ENCODE results near the gene UBE3B.

Gene UBE3B

GRCh38 chr12:109458086-109458485 is 19.3 kb upstream of the UBE3B start:
- no peak for DNase-seq (ENCODE audit: low read depth in 1 of 2, low spot score in 1 of 2)
- no peak for TF ChIP-seq JUND (IDR thresholded peaks at IDR 0.05; ENCODE audit: low read depth)
- in situ Hi-C loops (cut with HindIII; ENCODE audit: low pct_unique_long_range_greater_than_20kb, low sequenced_read_pairs) = no loop called here

- no peak for DNase-seq (ENCODE audit: low read depth in 1 of 2, low spot score in 1 of 2)
- TF ChIP-seq JUND (IDR thresholded peaks at IDR 0.05; ENCODE audit: low read depth) = no peak
- in situ Hi-C loops (cut with HindIII; ENCODE audit: low pct_unique_long_range_greater_than_20kb, low sequenced_read_pairs) = no loop called here
These were observed 18.6 kb upstream of the UBE3B start for GRCh38 chr12:109458771-109459208.

GRCh38 chr12:109459247-109459646 is 18.2 kb upstream of the UBE3B start:
- in situ Hi-C loops (cut with HindIII; ENCODE audit: low pct_unique_long_range_greater_than_20kb, low sequenced_read_pairs) = no loop called here
- TF ChIP-seq JUND (IDR thresholded peaks at IDR 0.05; ENCODE audit: low read depth) = no peak
- no peak for DNase-seq (ENCODE audit: low read depth in 1 of 2, low spot score in 1 of 2)

- no peak for TF ChIP-seq JUND (IDR thresholded peaks at IDR 0.05; ENCODE audit: low read depth)
- DNase-seq (ENCODE audit: low read depth in 1 of 2, low spot score in 1 of 2) = no peak
- in situ Hi-C loops (cut with HindIII; ENCODE audit: low pct_unique_long_range_greater_than_20kb, low sequenced_read_pairs) = no loop called here
These were observed 16.9 kb upstream of the UBE3B start for GRCh38 chr12:109460538-109460937.

GRCh38 chr12:109461049-109461845 is 16.2 kb upstream of the UBE3B start:
- DNase-seq (ENCODE audit: low read depth in 1 of 2, low spot score in 1 of 2) = no peak
- no peak for TF ChIP-seq JUND (IDR thresholded peaks at IDR 0.05; ENCODE audit: low read depth)
- in situ Hi-C loops (cut with HindIII; ENCODE audit: low pct_unique_long_range_greater_than_20kb, low sequenced_read_pairs) = no loop called here

GRCh38 chr12:109461846-109462756 is 15.3 kb upstream of the UBE3B start:
- in situ Hi-C loops (cut with HindIII; ENCODE audit: low pct_unique_long_range_greater_than_20kb, low sequenced_read_pairs) = no loop called here
- TF ChIP-seq JUND (IDR thresholded peaks at IDR 0.05; ENCODE audit: low read depth) = no peak
- DNase-seq (ENCODE audit: low read depth in 1 of 2, low spot score in 1 of 2) = peak in 1 of 2 experiments; percentile 83

- in situ Hi-C loops (cut with HindIII; ENCODE audit: low pct_unique_long_range_greater_than_20kb, low sequenced_read_pairs) = no loop called here
- peak; percentile 64 to 84 for DNase-seq (ENCODE audit: low read depth in 1 of 2, low spot score in 1 of 2)
- no peak for TF ChIP-seq JUND (IDR thresholded peaks at IDR 0.05; ENCODE audit: low read depth)
These were observed 14.4 kb upstream of the UBE3B start for GRCh38 chr12:109462868-109463692.

GRCh38 chr12:109463756-109464155 is 13.7 kb upstream of the UBE3B start:
- in situ Hi-C loops (cut with HindIII; ENCODE audit: low pct_unique_long_range_greater_than_20kb, low sequenced_read_pairs) = no loop called here
- DNase-seq (ENCODE audit: low read depth in 1 of 2, low spot score in 1 of 2) = no peak
- no peak for TF ChIP-seq JUND (IDR thresholded peaks at IDR 0.05; ENCODE audit: low read depth)

- TF ChIP-seq JUND (IDR thresholded peaks at IDR 0.05; ENCODE audit: low read depth) = no peak
- in situ Hi-C loops (cut with HindIII; ENCODE audit: low pct_unique_long_range_greater_than_20kb, low sequenced_read_pairs) = no loop called here
- DNase-seq (ENCODE audit: low read depth in 1 of 2, low spot score in 1 of 2) = no peak
These were observed 12.6 kb upstream of the UBE3B start for GRCh38 chr12:109464642-109465351.

GRCh38 chr12:109466305-109466704 is 11.1 kb upstream of the UBE3B start:
- in situ Hi-C loops (cut with HindIII; ENCODE audit: low pct_unique_long_range_greater_than_20kb, low sequenced_read_pairs) = no loop called here
- DNase-seq (ENCODE audit: low read depth in 1 of 2, low spot score in 1 of 2) = no peak
- TF ChIP-seq JUND (IDR thresholded peaks at IDR 0.05; ENCODE audit: low read depth) = no peak

GRCh38 chr12:109466821-109467220 is 10.6 kb upstream of the UBE3B start:
- TF ChIP-seq JUND (IDR thresholded peaks at IDR 0.05; ENCODE audit: low read depth) = no peak
- in situ Hi-C loops (cut with HindIII; ENCODE audit: low pct_unique_long_range_greater_than_20kb, low sequenced_read_pairs) = no loop called here
- no peak for DNase-seq (ENCODE audit: low read depth in 1 of 2, low spot score in 1 of 2)
